HG03175 (cell line): Measurements from ENCODE around the gene PPP2R3A.

Source experiments
- ATAC-seq: cut with Tn5 transposase; IDR thresholded peaks from one replicate; pipeline ENCODE4 v1.9.1; 2021; ENCODE audit warnings: mild to moderate bottlenecking, moderate library complexity; ENCODE audit not compliant: unreplicated experiment

Gene PPP2R3A

DNA sequence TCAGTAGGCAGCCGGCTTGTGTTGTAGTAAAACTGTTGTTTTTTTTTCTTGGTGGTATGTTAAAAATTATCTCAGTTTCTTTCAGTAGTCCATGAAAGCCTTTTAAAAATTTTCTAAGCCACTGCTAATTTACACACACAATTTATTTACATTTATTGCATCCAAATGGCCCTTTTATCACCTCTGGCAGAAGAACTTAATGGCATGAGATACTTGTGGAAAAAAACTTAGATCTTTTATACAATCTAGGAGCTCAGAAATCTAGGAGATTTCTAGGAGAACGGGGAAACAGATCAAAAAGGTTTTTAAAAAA is 1.4 kb downstream of the PPP2R3A start:
- no peak for ATAC-seq

DNA sequence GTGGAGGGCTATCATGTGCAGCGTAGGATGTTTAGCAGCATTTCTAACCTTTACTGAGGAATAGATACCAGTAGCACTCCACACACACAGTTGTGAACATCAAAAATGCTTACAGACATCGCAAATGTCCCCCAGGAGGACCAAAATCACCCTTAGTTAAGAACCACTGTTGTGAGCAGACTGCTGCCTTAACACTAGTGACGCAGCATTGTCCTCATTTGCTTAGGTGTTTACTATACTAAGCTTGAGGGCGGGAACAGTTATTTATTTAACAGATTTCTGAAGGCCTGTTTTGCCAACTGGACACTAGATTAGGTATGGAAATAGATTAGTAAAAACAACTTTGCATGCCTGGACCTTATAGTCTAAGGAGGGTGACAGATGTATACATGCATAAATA is 2.3 kb downstream of the PPP2R3A start:
- ATAC-seq = no peak

DNA sequence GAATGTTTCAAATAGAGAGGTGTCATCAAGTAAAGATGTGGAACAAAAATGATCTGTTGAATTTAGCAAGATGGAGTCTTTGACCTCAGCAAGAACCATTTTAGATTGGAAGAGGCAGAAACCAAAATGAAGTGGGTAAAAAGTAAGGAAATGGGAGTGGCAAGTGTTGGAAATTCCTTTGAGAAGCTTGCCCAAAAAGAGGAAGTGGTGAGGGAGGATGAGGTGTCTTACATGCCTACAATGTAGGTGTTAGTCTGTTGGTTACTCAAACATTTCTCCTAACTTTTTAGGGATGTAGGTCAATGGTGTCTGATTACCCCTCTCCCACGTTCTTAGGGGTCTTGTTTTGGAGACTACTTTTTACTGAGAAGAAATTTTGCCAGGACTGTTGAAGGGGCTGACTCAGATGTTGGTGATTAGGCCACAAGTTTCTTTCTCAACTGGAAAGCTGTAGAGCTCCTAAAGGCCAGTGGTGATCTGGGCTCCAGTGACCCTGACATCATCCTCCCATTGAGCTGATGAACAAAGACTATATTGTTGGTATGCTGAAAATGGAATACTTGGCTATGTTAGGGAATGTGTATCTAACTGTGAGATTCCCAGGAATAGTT is 5.1 kb downstream of the PPP2R3A start:
- no peak for ATAC-seq

GRCh38 chr3:135973841-135974240 is 8.3 kb downstream of the PPP2R3A start:
- no peak for ATAC-seq

GRCh38 chr3:135975053-135975452 is 9.5 kb downstream of the PPP2R3A start:
- ATAC-seq = no peak

- ATAC-seq = no peak
Measured at GRCh38 chr3:135975536-135975935, 10.0 kb downstream of the PPP2R3A start.

GRCh38 chr3:135980343-135980742 is 14.8 kb downstream of the PPP2R3A start:
- no peak for ATAC-seq

GRCh38 chr3:135981701-135982403 is 16.3 kb downstream of the PPP2R3A start:
- ATAC-seq = no peak

DNA sequence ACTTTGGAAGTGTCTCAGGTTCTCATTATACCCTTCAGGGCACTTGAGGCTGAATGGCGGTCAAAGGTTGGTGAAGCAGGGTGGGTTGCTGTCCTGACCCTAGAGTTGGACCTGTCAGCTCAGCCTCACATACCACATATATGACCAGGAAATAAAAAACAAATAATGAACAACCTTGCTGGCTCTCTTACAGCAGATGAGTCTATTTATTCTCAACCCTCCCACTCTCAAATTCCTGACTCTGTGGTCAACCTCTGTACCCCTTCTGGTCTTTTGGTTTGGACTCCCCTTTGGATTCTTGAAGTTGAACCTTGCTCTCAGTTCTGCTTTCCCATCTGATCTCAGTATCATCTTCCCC is 16.9 kb downstream of the PPP2R3A start:
- no peak for ATAC-seq

GRCh38 chr3:135982922-135983581 is 17.5 kb downstream of the PPP2R3A start:
- no peak for ATAC-seq

DNA sequence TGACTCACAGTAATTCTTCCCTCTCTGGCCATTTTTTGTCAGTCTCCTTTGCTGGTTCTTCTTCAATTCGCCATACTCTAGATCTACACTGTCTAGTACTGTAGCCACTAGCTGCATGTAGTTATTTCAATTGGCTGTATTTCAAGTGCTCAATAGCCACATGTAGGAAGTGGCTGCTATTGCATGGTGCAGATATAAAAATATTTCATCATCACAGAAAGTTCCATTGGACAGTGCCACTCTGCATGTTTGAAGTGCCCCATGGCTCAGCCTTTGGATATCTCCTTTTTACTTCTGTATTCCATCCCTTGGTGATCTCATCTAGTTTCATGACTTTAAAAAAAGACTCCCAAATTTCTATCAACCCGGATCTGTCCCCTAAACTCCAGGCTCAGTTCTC is 22.1 kb downstream of the PPP2R3A start:
- ATAC-seq = no peak

DNA sequence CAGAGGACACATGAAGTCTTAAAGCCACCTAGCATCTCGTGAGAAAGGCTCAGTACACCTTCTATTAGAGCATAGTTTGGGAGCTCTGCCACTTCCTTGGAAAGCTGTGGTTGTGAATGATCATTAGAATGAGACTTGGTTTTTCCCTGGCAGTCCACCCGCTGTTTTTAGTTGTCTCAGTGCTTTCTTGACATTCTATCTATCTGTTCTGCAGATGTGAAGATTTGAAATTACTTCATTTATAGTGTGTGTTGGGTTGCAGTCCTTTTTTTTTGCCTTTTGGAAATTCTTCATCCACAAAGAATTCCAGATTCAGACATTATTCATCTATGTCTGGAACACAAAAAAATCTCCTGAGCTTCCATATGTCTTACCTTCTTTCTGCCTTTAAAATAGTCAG is 23.7 kb downstream of the PPP2R3A start:
- ATAC-seq = no peak

DNA sequence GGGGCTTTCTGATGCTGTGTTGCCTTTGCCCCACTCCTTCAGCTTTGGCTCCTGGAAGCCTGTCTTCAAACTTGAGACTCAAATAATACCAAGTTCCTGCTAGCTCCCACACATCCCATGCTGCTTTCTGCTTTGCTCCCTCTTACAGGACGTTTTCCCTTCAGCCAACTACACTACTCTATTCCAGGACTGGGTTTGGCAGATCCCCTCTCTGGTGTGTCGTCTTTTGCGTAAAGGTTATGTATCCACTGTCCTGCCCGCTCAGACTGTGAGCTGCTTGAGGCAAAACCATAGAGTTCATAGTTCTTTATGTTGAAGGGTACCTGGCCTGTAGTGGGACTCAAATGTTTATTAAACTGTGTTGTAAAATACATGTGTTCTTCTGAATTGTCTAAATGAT is 25.4 kb downstream of the PPP2R3A start:
- ATAC-seq = no peak

GRCh38 chr3:135991621-135992020 is 26.1 kb downstream of the PPP2R3A start:
- ATAC-seq = no peak

DNA sequence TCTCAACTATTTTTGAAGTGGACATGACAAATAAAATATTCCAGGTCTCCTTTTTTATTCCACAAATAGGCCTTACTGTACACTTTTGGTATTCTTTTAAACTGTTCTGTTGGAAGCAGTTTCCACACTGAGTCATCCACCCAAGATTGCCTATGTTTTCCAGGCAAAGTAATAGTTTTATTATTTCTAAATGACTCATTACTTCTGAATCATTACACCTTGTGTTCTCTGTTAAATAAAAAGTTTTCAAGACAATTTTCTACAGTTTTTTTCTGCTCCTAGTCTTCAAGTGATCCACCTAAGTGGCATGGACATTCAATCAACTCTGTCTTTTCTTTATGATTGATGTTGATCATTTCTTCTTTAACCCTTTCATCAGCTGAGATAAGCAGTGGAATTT is 26.5 kb downstream of the PPP2R3A start:
- no peak for ATAC-seq

DNA sequence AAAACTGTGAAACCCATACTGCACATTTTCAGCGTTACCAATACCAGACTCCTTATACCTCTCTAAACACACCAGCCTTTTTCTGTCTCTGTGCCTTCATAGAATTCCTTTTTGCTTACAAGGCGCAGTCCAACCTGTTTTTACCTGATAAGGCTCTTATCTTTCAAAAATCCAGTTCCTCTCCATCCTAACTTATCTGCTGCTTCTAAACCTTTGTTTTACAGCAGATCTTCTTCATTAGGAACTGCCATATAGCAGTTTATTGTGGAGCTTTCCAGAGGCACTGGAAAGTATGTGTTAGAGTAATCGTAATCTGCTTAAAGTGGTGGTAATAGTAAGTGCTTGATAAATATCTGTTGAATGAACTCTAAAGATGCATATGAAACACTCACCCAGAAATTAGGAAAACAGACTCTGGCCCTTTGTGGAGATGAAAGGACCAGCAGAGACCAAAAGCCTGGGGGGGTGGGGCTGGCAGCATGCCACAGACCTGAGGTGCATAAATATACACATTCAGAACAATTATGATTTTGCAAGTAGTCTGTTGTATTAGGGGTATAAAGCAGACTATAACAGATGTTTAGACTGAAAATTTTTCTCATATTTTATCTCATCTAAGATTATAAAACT is 29.3 kb downstream of the PPP2R3A start:
- ATAC-seq = no peak

- no peak for ATAC-seq
Measured at GRCh38 chr3:135995766-135996165, 30.2 kb downstream of the PPP2R3A start.

GRCh38 chr3:135997554-135998320 is 32.2 kb downstream of the PPP2R3A start:
- no peak for ATAC-seq

- ATAC-seq = no peak
Measured at GRCh38 chr3:136008221-136008620, 42.7 kb downstream of the PPP2R3A start.

DNA sequence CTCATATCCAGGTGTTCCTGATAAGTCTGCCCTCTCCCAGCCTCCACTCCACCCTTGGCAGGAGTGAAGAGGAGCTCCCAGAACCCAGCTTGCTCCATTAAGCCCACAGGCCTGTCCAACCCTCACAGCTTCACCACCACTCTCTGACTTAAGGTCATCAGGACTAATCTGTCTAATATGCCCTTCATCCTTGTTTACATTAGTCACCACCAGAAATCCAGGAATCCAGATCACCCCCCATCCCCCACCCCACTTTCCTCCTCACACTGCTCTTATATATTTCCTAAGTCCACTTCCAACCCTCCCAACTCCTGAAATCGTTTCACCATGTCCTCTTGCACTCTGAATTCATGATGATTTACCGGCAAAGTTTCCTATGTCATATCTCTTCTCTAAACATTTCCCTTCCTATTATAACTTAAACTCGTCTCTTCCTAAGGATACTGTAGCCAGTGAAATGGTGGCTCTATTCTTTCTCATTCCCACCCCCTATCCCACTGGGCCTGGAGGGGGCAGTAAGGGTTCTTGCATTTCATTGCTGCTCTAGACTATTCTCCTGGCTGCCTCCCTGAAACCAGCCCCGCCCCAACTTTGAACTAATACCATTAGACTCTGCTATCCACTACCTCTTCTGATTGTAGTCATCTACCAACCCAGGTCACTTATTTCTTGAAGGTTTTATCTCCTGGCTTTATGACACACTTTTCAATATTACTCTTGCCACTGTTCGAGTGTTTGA is 43.4 kb downstream of the PPP2R3A start:
- ATAC-seq = no peak

GRCh38 chr3:136018876-136019275 is 53.3 kb downstream of the PPP2R3A start:
- no peak for ATAC-seq
